GM18526 (cell line): ENCODE data around the gene RMRP.

Experiments used
- POLR2A ChIP-seq: IDR thresholded peaks from 3 replicates; pipeline ENCODE4 v1.6.1; 2011; ENCODE audit not compliant: insufficient read length; ENCODE audit errors: extremely low read depth

Gene RMRP

GRCh38 chr9:35660966-35661415 lies 3.2 kb upstream of the RMRP start:
- TF ChIP-seq POLR2A: no peak

- no peak for TF ChIP-seq POLR2A
Observed at GRCh38 chr9:35659340-35659739, 1.5 kb upstream of the RMRP start.

GRCh38 chr9:35658968-35659220 lies 1.1 kb upstream of the RMRP start:
- no peak for TF ChIP-seq POLR2A

- TF ChIP-seq POLR2A: peak; percentile 88
Observed at GRCh38 chr9:35658137-35658967, 533 bp upstream of the RMRP start, which contains the start of gene CCDC107. Gene CCDC107, plus strand, starts transcription at chr9:35658292. Its CDS starts 88 bp downstream, at chr9:35658380.

GRCh38 chr9:35656831-35657545 lies 831 bp downstream of the RMRP start:
- TF ChIP-seq POLR2A: no peak

GRCh38 chr9:35656348-35656747 lies 1.5 kb downstream of the RMRP start:
- no peak for TF ChIP-seq POLR2A

- no peak for TF ChIP-seq POLR2A
Observed at GRCh38 chr9:35653611-35654010, 4.2 kb downstream of the RMRP start.

- no peak for TF ChIP-seq POLR2A
Observed at GRCh38 chr9:35652829-35653209, 5.0 kb downstream of the RMRP start.

- TF ChIP-seq POLR2A: no peak
Observed at GRCh38 chr9:35651956-35652828, 5.6 kb downstream of the RMRP start.

- TF ChIP-seq POLR2A: peak; percentile 52
Observed at GRCh38 chr9:35650341-35651158, 7.3 kb downstream of the RMRP start, which contains the start of gene SIT1. Gene SIT1, minus strand, starts transcription at chr9:35650931. Its CDS starts 78 bp downstream, at chr9:35650853.

GRCh38 chr9:35649431-35650340 lies 8.1 kb downstream of the RMRP start:
- TF ChIP-seq POLR2A: peak; percentile 45

- TF ChIP-seq POLR2A: peak; percentile 64
Observed at GRCh38 chr9:35646533-35647265, 11.1 kb downstream of the RMRP start.

GRCh38 chr9:35646153-35646532 lies 11.7 kb downstream of the RMRP start:
- no peak for TF ChIP-seq POLR2A

- TF ChIP-seq POLR2A: no peak
Observed at GRCh38 chr9:35643046-35643445, 14.8 kb downstream of the RMRP start.
